HepG2 (cell line): Measurements from ENCODE around the gene EXOC1. TPM values are rescaled to one million over a fixed set of nuclear protein-coding genes. Genes with fewer than 3 reads are reported as not detected.

Source experiments
- ATAC-seq: fragments of 200-7000 bp; cut with Tn5 transposase; 3 replicates; pipeline ENCODE4 v1.9.1; 2020; ENCODE audit warnings: mild to moderate bottlenecking, moderate library complexity
- BruUV-seq: library from RNA; stranded (reverse); fragments of 400-500 nt; replicated peaks from 2 replicates; lab custom pipeline; 2021; lab: Mats Ljungman, UMichigan
- CTCF ChIA-PET: fragments of 300-600 bp; formaldehyde crosslinking; extraction: SDS; loops from one replicate; lab custom pipeline; 2021; ENCODE audit warnings: low total read pairs, inconsistent platforms, low intra/inter-chr PET ratio; lab: Yijun Ruan, JAX
- POLR2A ChIA-PET: fragments of 350-600 bp; sonication (Branson Sonifier 250); formaldehyde crosslinking; loops from one replicate; lab custom pipeline; 2020; ENCODE audit warnings: antibody characterized with exemption, inconsistent platforms; lab: Yijun Ruan, JAX
- DNase-seq: peaks from one replicate; pipeline ENCODE4 v3.0.0-alpha.2; 2015; ENCODE audit warnings: low spot score
- FAIRE-seq: peaks from 3 replicates; lab custom pipeline; 2011; peaks lifted over from hg19 to GRCh38; lab: Jason Lieb, UNC
- H2AFZ ChIP-seq: one replicate; pipeline ENCODE4 v1.6.1; 2011; ENCODE audit warnings: low read length, inconsistent platforms
- H3K27ac ChIP-seq: fragments of 300-600 bp; 3 replicates; pipeline ENCODE4 v1.8.0; 2011; ENCODE audit warnings: mixed run types, mild to moderate bottlenecking, mixed read lengths, low read length, inconsistent platforms; ENCODE audit not compliant: insufficient read depth; ENCODE audit errors: extremely low read length
- H3K27me3 ChIP-seq, 2 experiments: fragments of 200-600 bp in 1 of 2; 2 replicates in 1 of 2; 3 replicates in 1 of 2; pipeline versions ENCODE4 v1.6.0 to v1.8.0; 2011; ENCODE audit warnings: low read length in 2 of 2, mild to moderate bottlenecking in 2 of 2, moderate library complexity in 2 of 2, inconsistent platforms in 1 of 2; ENCODE audit not compliant: insufficient read depth in 2 of 2, control insufficient read depth in 1 of 2
- H3K36me3 ChIP-seq, 2 experiments: fragments of 200-600 bp in 1 of 2; replicated peaks in 1 of 2; 2 replicates in 1 of 2; 3 replicates in 1 of 2; pipeline versions ENCODE4 v1.5.1 to v1.8.0; 2011; ENCODE audit warnings: low read length in 2 of 2, inconsistent platforms in 1 of 2; ENCODE audit not compliant: insufficient read depth in 2 of 2, control insufficient read depth in 1 of 2
- H3K4me1 ChIP-seq: 2 replicates; pipeline ENCODE4 v1.5.1; 2012; ENCODE audit warnings: low read length, inconsistent platforms; ENCODE audit not compliant: insufficient read depth
- H3K4me2 ChIP-seq: 2 replicates; pipeline ENCODE4 v1.6.0; 2011; ENCODE audit warnings: low read depth, low read length, inconsistent platforms
- H3K4me3 ChIP-seq, 3 experiments: fragments of 200-600 bp in 1 of 3; sonication (generic), shearing (Covaris generic) in 1 of 3; replicated peaks in 1 of 3; 2 replicates each; pipeline ENCODE4 v1.5.1; 2011 to 2016; ENCODE audit warnings: low read length in 3 of 3, inconsistent platforms in 2 of 3, low read depth in 2 of 3, mild to moderate bottlenecking in 2 of 3, control low read depth in 1 of 3, mixed read lengths in 1 of 3; ENCODE audit not compliant: insufficient read depth in 1 of 3
- H3K79me2 ChIP-seq: one replicate; pipeline ENCODE4 v1.6.1; 2011; ENCODE audit warnings: low read length, inconsistent platforms; ENCODE audit not compliant: insufficient read depth
- H3K9ac ChIP-seq: 2 replicates; pipeline ENCODE4 v1.6.0; 2011; ENCODE audit warnings: mild to moderate bottlenecking, low read depth, low read length, inconsistent platforms; ENCODE audit not compliant: insufficient read depth
- H3K9me3 ChIP-seq: 2 replicates; pipeline ENCODE4 v1.5.1; 2012; ENCODE audit warnings: mild to moderate bottlenecking, low read length
- H4K20me1 ChIP-seq: 2 replicates; pipeline ENCODE4 v1.6.0; 2011; ENCODE audit warnings: inconsistent platforms, mild to moderate bottlenecking, low read length, moderate library complexity; ENCODE audit not compliant: insufficient read depth
- AHR ChIP-seq: IDR thresholded peaks from 2 replicates; pipeline ENCODE4 v1.6.1; 2018; ENCODE audit warnings: missing genetic modification reagents, missing compliant biosample characterization
- ELF4 ChIP-seq: sonication (generic); formaldehyde crosslinking; IDR thresholded peaks from 2 replicates; pipeline ENCODE4 v1.5.0; 2020; ENCODE audit warnings: missing genetic modification reagents, mild to moderate bottlenecking, moderate library complexity, borderline replicate concordance
- NFIB ChIP-seq: sonication (generic); formaldehyde crosslinking; IDR thresholded peaks from 2 replicates; pipeline ENCODE4 v1.9.0; 2021; ENCODE audit warnings: missing genetic modification reagents, mild to moderate bottlenecking, borderline replicate concordance
- SATB2 ChIP-seq: sonication (generic); formaldehyde crosslinking; IDR thresholded peaks from 2 replicates; pipeline ENCODE4 v1.5.0; 2020; ENCODE audit warnings: missing genetic modification reagents
- SRSF9 ChIP-seq: fragments of 200-400 bp; formaldehyde crosslinking; IDR thresholded peaks from 2 replicates; pipeline ENCODE4 v1.6.1; 2018; ENCODE audit warnings: borderline replicate concordance, mild to moderate bottlenecking, low read depth, low read length; ENCODE audit not compliant: insufficient read depth, poor library complexity, severe bottlenecking
- ZBTB3 ChIP-seq: sonication (generic); formaldehyde crosslinking; IDR thresholded peaks from 2 replicates; pipeline ENCODE4 v1.4.0; 2020; ENCODE audit warnings: low read depth, mild to moderate bottlenecking, moderate library complexity, missing genetic modification reagents, borderline replicate concordance
- ZFP90 ChIP-seq: sonication (generic); formaldehyde crosslinking; IDR thresholded peaks from 2 replicates; pipeline ENCODE4 v1.8.0; 2022; ENCODE audit warnings: missing genetic modification reagents, mild to moderate bottlenecking, inconsistent platforms, borderline replicate concordance
- ZNF619 ChIP-seq: sonication (generic); formaldehyde crosslinking; IDR thresholded peaks from 2 replicates; pipeline ENCODE4 v1.4.0; 2020; ENCODE audit warnings: mild to moderate bottlenecking, missing genetic modification reagents
- ZNF713 ChIP-seq: sonication (generic); formaldehyde crosslinking; IDR thresholded peaks from 2 replicates; pipeline ENCODE4 v1.4.0; 2020; ENCODE audit warnings: mild to moderate bottlenecking, missing genetic modification reagents
- ZNF878 ChIP-seq: sonication (generic); formaldehyde crosslinking; IDR thresholded peaks from 2 replicates; pipeline ENCODE4 v1.8.1; 2023; ENCODE audit warnings: mild to moderate bottlenecking, missing genetic modification reagents, moderate library complexity
- ZSCAN9 ChIP-seq: IDR thresholded peaks from 2 replicates; pipeline ENCODE4 v1.6.1; 2016; ENCODE audit warnings: borderline replicate concordance
- WGBS: methylation state at CpG from one replicate; pipeline ENCODE4 v1.1.6; 2017; ENCODE audit warnings: low lambda C conversion rate; 5-methylcytosine and 5-hydroxymethylcytosine counted together
- in situ Hi-C: cut with HindIII; loops from 2 replicates; pipeline ENCODE4 v1.10.0; 2017; ENCODE audit warnings: low pct_unique_long_range_greater_than_20kb; ENCODE audit not compliant: extremely low pct_ligation_motif_present
- intact Hi-C: fragments of 100-400 bp; cut with micrococcal nuclease; formaldehyde crosslinking; loops from one replicate; pipeline ENCODE4 v1.10.0; 2022; ENCODE audit not compliant: unreplicated experiment
- polyA plus RNA-seq, 8 experiments: library from polyadenylated mRNA; depleted of rRNA in 3 of 8; stranded (reverse) in 7 of 8; unstranded in 1 of 8; fragments of >200 nt; fragmentation: Illumina TruSeq in 4 of 8; extraction: Trizol in 4 of 8; gene quantifications; 2 replicates each; pipeline versions ENCODE4 v1.2.1 to v1.2.3, GENCODE V29; 2011 to 2016; ENCODE audit warnings: low read depth in 4 of 8, missing spikeins in 1 of 8, mixed read lengths in 1 of 8; ENCODE audit not compliant: insufficient read depth in 1 of 8
- total RNA-seq, 5 experiments: library from RNA; depleted of rRNA; stranded (reverse); fragments of >200 nt; fragmentation: Illumina TruSeq; extraction: Trizol; gene quantifications; 2 replicates each; pipeline ENCODE4 v1.2.3, GENCODE V29; 2016; ENCODE audit warnings: low read depth in 1 of 5
- TF ChIP-seq, protein P1 (sequence below): sonication (generic); formaldehyde crosslinking; IDR thresholded peaks from 2 replicates; pipeline ENCODE4; 2020; ENCODE audit warnings: missing genetic modification reagents, mild to moderate bottlenecking, borderline replicate concordance

The EXOC1 gene
- total and polyA plus RNA-seq, 2 of the 13 experiments (the other 11 are each of a cell fraction or from before 2014, with no cell fraction given), result 9.1 to 18.4 TPM

DNA sequence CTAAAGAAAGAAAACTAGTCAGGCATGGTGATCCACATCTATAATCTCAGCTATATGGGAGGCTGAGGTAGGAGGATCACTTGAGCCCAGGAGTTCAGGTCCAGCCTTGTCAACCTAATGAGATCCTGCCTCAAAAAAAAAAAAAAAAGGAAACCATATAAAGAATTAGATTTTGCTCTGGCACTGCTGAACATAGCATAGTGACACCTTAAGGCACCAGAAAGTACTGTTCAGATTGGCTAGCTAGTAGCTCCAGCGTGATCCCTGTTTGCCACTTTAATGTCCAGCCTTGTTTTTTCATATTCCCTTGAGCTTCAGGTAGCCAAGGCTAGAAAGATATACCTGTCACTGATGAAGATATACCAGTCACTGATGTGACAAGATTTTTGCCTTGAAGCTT lies 34.1 kb downstream of the EXOC1 start (continued):
- TF ChIP-seq ZBTB3 (CRISPR knock-in tag) (no peak), ELF4 (CRISPR knock-in tag) (no peak), AHR (CRISPR knock-in tag) (no peak), ZNF713 (no peak)
- TF ChIP-seq, all 625 proteins: peak for 0

DNA sequence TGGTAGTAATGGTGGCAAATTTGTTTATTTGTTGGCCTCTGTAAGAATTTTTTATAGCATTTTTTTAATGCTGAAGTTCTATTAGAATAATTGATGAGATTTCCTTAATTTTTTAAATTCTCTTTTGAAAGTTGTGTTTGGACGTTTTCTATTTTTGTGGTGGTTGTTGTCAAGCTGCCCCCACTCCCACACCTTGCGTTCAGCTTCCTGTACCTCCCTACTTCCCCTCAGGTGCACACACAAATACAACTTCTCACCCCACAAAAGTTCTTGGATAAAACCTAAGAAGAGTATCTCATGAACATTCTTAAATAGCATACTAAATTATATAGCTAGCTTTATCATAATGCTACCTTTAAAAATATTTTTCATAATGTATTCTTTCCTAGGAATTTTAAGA lies 38.7 kb downstream of the EXOC1 start:
- H3K9me3 ChIP-seq, result no peaks in the 10 kb centered on the region
- no peaks in the 10 kb centered on the region for H4K20me1 ChIP-seq
- H3K27me3 ChIP-seq, result no peaks in the 10 kb centered on the region
- H2AFZ ChIP-seq, result no peak overlapping the region
- CTCF ChIA-PET, result no interaction called here
- H3K36me3 ChIP-seq, result no peaks in the 10 kb centered on the region
- no peak for ATAC-seq
- H3K4me3 ChIP-seq, result no peak overlapping the region
- POLR2A ChIA-PET, result no interaction called here
- H3K4me2 ChIP-seq, result no peak overlapping the region
- intact Hi-C loops (no loop called here), in situ Hi-C loops (no loop called here)
- BruUV-seq, result no TSS peak
- no peaks in the 10 kb centered on the region for H3K79me2 ChIP-seq
- no peak overlapping the region for H3K9ac ChIP-seq
- no peak for TF ChIP-seq ZNF619
- TF ChIP-seq NFIB (CRISPR knock-in tag), result no peak
- TF ChIP-seq ZSCAN9, result no peak
- TF ChIP-seq SRSF9, result no peak
- TF ChIP-seq SATB2 (CRISPR knock-in tag), result no peak
- TF ChIP-seq, protein P1, sequence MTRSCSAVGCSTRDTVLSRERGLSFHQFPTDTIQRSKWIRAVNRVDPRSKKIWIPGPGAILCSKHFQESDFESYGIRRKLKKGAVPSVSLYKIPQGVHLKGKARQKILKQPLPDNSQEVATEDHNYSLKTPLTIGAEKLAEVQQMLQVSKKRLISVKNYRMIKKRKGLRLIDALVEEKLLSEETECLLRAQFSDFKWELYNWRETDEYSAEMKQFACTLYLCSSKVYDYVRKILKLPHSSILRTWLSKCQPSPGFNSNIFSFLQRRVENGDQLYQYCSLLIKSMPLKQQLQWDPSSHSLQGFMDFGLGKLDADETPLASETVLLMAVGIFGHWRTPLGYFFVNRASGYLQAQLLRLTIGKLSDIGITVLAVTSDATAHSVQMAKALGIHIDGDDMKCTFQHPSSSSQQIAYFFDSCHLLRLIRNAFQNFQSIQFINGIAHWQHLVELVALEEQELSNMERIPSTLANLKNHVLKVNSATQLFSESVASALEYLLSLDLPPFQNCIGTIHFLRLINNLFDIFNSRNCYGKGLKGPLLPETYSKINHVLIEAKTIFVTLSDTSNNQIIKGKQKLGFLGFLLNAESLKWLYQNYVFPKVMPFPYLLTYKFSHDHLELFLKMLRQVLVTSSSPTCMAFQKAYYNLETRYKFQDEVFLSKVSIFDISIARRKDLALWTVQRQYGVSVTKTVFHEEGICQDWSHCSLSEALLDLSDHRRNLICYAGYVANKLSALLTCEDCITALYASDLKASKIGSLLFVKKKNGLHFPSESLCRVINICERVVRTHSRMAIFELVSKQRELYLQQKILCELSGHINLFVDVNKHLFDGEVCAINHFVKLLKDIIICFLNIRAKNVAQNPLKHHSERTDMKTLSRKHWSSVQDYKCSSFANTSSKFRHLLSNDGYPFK (CRISPR knock-in tag), result no peak
- no peak for TF ChIP-seq ZNF878 (CRISPR knock-in tag)
- no peak for TF ChIP-seq ZFP90 (CRISPR knock-in tag)
- no peak overlapping the region for H3K27ac ChIP-seq
- no peaks in the 10 kb centered on the region for H3K4me1 ChIP-seq
- 80% methylated on average over 2 of the region's 2 CpGs for WGBS
- FAIRE-seq, result no peak
- no peak for DNase-seq
